Gastroesophageal sphincter (tissue), 3 donors: ENCODE data around the gene UTP11.

Source experiments
- POLR2A ChIP-seq, 2 donors: fragments of 450-650 bp; IDR thresholded peaks; one replicate each; pipeline ENCODE4 v1.6.1; 2017; ENCODE audit warnings: antibody characterized with exemption in 2 of 2, mild to moderate bottlenecking in 2 of 2, moderate library complexity in 1 of 2
- TF ChIP-seq, protein P1 (sequence below), 4 experiments: fragments of 200-600 bp in 2 of 4; fragments of 450-650 bp in 2 of 4; sonication (generic) in 1 of 4; IDR thresholded peaks; one replicate each; pipeline ENCODE4 v1.5.1; 2017 to 2019; ENCODE audit warnings: antibody characterized with exemption in 4 of 4, mild to moderate bottlenecking in 2 of 4, moderate library complexity in 2 of 4

DNA sequence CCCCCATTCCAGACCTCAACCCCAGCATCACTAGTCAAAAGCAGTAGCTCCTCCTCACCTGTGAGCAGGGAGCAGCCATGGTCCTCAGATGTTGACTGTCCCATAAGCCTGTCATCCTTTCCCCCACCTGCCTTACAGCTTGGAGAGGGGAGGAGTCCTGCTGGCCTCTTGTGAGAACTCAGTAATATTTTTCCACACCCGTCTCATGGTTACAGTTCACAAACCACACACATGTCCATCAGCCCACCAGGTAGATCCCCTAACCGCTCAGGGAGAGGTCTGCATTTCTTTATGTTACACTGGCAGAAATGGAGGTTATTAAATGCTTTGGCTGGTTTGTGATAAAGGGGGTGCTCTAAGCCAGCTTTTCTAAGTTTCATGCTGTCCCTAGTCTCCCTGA, 60.3 kb downstream of the UTP11 start:
- TF ChIP-seq, protein P1, sequence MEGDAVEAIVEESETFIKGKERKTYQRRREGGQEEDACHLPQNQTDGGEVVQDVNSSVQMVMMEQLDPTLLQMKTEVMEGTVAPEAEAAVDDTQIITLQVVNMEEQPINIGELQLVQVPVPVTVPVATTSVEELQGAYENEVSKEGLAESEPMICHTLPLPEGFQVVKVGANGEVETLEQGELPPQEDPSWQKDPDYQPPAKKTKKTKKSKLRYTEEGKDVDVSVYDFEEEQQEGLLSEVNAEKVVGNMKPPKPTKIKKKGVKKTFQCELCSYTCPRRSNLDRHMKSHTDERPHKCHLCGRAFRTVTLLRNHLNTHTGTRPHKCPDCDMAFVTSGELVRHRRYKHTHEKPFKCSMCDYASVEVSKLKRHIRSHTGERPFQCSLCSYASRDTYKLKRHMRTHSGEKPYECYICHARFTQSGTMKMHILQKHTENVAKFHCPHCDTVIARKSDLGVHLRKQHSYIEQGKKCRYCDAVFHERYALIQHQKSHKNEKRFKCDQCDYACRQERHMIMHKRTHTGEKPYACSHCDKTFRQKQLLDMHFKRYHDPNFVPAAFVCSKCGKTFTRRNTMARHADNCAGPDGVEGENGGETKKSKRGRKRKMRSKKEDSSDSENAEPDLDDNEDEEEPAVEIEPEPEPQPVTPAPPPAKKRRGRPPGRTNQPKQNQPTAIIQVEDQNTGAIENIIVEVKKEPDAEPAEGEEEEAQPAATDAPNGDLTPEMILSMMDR (IDR thresholded peaks at IDR 0.05), result no peak
- TF ChIP-seq POLR2A (IDR thresholded peaks at IDR 0.05), result no peak
